ENCODE measurements around the gene KPNA5.
"Not testable (repeated sequence)": the region's sequence is repeated elsewhere in the genome, so short reads cannot be mapped to it uniquely, and the experiment has no call there.

KPNA5 gene

DNA sequence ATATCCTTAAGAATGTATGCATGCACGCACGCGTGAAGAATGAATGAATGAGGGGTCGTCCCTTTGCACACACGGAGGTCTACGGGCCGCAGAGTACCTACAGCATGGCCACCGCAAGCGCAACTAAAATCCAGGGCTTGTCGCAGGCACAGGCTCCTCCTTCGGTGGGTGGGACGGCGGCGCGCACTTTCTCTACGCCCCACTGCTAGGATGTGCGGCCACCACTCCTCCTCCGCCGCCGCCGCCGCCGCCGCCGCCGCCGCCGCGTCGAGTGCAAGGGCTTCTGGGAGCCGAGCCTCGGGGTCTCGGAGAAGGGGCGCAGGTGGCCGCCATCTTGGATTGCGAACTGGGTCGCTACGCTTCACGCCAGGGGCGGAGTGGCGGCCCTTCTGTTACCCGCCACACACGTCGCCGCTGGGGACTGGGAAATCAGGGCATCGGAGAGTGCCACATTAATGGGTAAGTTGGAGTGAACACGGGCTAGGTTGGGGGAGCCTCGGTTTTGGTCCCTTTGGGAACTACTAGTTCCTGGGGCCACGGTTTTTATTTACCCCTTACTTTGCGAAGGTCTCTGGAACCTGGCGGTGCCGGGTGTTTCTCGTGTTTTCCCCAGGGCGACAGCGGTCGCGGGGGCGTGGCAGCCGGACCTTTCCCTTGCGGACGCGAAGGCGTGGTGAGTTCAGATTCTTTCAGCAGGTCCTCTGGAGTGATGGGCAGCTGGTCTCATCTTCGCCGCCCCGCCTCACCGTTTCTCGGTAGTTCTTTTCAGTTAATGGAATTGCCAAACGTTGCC, at the start of gene KPNA5:
Gene KPNA5, plus strand, starts transcription at position 332 of the 793 bp plus-strand sequence. Its CDS starts 124 bp downstream, at position 456.
- peak; percentile 76 to 82 for DNase-seq (ENCODE audit: low read depth in 2 of 2, low spot score in 1 of 2)

DNA sequence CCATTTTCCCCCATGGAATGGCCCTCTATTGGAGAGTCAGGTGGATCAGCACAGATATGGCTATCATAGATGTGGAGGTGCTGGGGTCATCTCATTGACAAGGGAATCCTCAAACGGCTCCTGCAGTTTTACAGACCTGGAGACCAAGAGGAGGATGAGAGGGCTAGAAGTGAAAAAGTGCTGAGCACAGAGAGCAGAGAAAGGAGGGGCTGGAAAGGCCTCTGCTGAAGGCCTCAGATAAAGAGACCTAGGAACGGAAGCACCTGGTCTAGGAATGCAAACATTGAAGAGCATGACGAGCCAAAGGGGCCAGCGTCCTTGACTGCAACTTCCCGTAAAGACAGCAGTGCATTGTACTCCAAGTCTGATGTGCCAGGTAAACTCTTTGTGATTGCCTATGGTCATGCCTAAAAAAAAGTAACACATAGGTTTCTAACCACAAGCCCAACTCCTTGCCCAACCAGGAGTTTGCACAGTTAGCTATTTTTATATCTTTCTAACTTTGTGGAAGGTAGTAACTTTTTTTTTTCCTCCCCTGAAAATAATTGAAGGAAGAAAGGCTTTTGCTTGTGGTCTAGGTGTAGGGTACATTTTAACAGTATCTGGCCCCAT, 49.5 kb upstream of the KPNA5 start:
- no peak for DNase-seq (ENCODE audit: low read depth in 2 of 2, low spot score in 1 of 2)

- no peak for DNase-seq (ENCODE audit: low read depth in 2 of 2, low spot score in 1 of 2)
Measured at GRCh38 chr6:116633685-116634084, 47.3 kb upstream of the KPNA5 start.

- DNase-seq (ENCODE audit: low read depth in 2 of 2, low spot score in 1 of 2), result no peak
Measured at GRCh38 chr6:116648156-116648555, 32.9 kb upstream of the KPNA5 start.

- no peak for DNase-seq (ENCODE audit: low read depth in 2 of 2, low spot score in 1 of 2)
Measured at GRCh38 chr6:116649129-116649528, 31.9 kb upstream of the KPNA5 start.

DNA sequence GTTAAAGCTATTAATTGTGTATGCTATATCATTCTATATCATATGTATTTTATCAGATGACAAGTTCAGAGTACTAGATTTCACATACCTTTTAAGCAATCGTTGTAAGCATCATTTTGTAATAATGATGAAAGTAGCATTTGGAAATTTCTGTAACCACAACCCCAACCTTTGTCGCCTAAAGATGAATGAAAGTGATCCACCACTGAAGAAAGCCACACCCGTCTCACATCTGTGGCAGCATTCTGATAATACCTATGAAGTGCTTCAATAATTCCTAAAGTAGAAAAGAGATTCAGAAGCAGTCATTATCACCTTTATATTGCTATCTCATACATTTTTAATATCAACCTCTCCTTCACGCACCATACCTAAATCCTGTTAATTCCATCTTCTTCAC, 29.1 kb upstream of the KPNA5 start:
- no peak for DNase-seq (ENCODE audit: low read depth in 2 of 2, low spot score in 1 of 2)

DNA sequence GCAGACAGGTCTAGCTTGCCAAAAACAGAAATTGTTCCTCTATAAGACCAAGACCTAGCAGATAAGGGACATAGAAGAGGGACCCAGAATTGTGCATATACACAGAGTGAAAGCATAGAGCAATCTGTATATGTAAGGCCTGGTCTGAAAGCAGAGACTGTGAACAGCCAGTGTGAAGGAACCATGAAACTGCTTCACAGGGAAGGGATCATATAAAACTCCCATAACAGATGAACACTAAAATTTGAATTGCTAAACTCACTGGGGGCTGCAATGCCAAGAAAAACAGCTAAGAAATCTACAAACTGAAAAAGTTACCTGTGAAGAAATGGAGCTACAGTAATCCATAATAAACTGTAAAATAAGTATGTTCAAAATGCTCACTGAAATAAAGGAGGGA, 19.4 kb upstream of the KPNA5 start:
- DNase-seq (ENCODE audit: low read depth in 2 of 2, low spot score in 1 of 2), result no peak

DNA sequence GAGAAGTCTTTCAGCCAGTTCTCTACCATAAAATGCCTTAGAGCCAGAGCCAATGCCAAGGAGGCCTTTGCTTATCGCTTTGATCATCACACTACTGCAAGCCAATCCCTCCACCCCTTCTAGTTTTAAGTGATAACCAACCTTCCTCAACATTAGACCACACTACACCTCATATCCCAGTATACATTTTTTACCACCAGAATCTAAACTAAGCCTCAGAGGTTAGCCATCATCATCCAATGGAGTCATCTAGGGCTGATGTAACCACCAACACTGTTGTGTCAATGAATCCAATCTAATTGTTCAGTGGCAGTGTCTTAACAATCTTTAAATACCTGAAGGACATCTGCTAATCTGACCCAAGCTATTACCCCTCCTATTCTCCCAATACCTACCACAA, 18.8 kb upstream of the KPNA5 start:
- DNase-seq (ENCODE audit: low read depth in 2 of 2, low spot score in 1 of 2), result no peak

GRCh38 chr6:116663308-116663707, 17.7 kb upstream of the KPNA5 start:
- no peak for DNase-seq (ENCODE audit: low read depth in 2 of 2, low spot score in 1 of 2)

DNA sequence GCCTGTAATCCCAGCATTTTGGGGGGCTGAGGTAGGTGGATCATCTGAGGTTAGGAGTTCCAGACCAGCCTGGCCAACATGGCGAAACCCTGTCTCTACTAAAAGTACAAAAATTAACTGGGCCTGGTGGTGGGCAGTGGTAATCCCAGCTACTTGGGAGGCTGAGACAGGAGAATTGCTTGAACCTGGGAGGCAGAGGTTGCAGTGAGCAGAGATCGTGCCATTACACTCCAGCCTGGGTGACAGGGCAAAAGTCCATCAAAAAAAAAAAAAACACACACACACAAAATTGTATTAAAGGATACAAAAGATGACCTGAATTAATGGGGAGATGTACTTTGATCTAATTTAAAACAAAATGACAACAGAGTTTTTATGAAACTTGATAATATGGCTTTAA, 16.8 kb upstream of the KPNA5 start:
- DNase-seq (ENCODE audit: low read depth in 2 of 2, low spot score in 1 of 2), result not testable (repeated sequence)

- no peak for DNase-seq (ENCODE audit: low read depth in 2 of 2, low spot score in 1 of 2)
Measured at GRCh38 chr6:116665464-116665863, 15.5 kb upstream of the KPNA5 start.

DNA sequence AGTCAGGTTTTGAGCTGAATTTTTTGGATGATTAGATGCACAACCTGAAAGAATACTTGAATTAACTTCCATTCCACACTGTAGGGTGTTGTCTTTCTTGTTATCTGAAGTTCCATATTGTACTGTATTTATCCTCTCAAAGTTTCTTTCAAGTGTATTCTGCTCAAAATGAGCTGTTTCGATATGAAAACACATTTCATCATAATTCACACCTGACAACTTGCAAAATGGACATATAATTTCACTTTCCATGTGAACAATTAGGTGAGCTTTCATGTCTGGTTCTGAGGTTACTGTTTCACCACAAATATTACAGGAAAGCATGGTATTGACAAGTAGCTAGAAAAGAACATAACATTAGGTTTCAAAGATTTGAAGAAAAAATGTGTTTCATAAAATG, 14.1 kb upstream of the KPNA5 start:
- DNase-seq (ENCODE audit: low read depth in 2 of 2, low spot score in 1 of 2), result no peak

GRCh38 chr6:116667623-116668022, 13.4 kb upstream of the KPNA5 start:
- DNase-seq (ENCODE audit: low read depth in 2 of 2, low spot score in 1 of 2), result no peak

GRCh38 chr6:116672306-116672705, 8.7 kb upstream of the KPNA5 start:
- DNase-seq (ENCODE audit: low read depth in 2 of 2, low spot score in 1 of 2), result no peak

GRCh38 chr6:116676021-116676420, 5.0 kb upstream of the KPNA5 start:
- DNase-seq (ENCODE audit: low read depth in 2 of 2, low spot score in 1 of 2), result no peak

- no peak for DNase-seq (ENCODE audit: low read depth in 2 of 2, low spot score in 1 of 2)
Measured at GRCh38 chr6:116682334-116682712, 1.3 kb downstream of the KPNA5 start.

- no peak for DNase-seq (ENCODE audit: low read depth in 2 of 2, low spot score in 1 of 2)
Measured at GRCh38 chr6:116685437-116685993, 4.5 kb downstream of the KPNA5 start.

DNA sequence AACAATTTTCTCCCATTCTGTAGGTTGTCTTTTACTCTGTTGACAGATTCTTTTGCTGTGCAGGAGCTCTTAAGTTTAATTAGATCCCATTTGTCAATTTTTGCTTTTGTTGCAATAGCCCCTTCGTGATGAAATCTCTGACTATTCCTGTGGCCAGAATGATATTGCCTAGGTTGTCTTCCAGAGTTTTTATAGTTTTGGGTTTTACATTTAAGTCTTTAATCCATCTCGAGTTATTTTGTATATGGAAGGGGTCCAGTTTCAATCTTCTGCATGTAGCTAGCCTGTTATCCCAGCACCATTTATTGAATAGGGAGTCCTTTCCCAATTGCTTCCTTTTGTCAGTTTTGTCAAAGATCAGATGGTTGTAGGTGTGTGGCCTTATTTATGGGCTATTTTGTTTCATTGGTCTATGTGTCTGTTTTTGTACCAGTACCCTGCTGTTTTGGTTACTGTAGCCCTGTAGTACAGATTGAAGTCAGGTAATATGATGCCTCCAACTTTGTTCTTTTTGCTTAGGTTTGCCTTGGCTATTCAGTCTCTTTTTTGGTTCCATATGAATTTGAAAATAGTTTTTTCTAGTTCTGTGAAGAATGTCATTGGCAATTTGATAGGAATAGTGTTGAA, 5.6 kb downstream of the KPNA5 start:
- DNase-seq (ENCODE audit: low read depth in 2 of 2, low spot score in 1 of 2), result not testable (repeated sequence)

- DNase-seq (ENCODE audit: low read depth in 2 of 2, low spot score in 1 of 2), result no peak
Measured at GRCh38 chr6:116691154-116691553, 10.1 kb downstream of the KPNA5 start.

DNA sequence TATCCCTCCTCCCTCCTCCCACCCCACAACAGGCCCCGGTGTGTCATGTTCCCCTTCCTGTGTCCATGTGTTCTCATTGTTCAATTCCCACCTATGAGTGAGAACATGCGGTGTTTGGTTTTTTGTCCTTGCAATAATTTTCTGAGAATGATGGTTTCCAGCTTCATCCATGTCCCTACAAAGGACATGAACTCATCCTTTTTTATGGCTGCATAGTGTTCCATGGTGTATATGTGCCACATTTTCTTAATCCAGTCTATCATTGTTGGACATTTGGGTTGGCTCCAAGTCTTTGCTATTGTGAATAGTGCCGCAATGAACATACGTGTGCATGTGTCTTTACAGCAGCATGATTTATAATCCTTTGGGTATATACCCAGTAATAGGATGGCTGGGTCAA, 11.9 kb downstream of the KPNA5 start:
- DNase-seq (ENCODE audit: low read depth in 2 of 2, low spot score in 1 of 2), result not testable (repeated sequence)

- DNase-seq (ENCODE audit: low read depth in 2 of 2, low spot score in 1 of 2), result not testable (repeated sequence)
Measured at GRCh38 chr6:116693275-116693674, 12.3 kb downstream of the KPNA5 start.

DNA sequence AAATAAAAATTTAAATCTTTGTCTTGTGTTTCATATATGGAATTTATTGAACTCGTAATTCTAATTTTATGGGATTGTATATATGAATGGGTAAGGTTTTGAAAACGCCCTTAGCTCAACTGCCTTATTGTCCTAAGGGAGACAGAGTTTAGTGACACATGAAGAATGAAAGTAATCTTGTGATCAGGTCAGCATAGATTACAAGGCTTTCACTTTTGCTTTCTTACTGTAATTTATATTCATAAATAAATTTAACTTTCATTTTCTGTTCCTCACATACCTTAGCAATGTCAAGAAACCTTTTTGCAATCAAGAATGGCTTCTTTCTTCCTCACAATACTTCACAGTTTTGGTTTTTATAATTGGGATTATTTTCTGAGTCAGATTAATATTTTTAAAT, 14.4 kb downstream of the KPNA5 start:
- DNase-seq (ENCODE audit: low read depth in 2 of 2, low spot score in 1 of 2), result no peak

All from stimulated activated CD8-positive, alpha-beta memory T cell treated with anti-CD3 and anti-CD28 coated beads, Interleukin-4, amount 100 ng/mL, for 4 hours (primary cell).